Measurements from ENCODE around the gene KCNQ1. TPM values are rescaled to one million over a fixed set of nuclear protein-coding genes. Genes with fewer than 3 reads are reported as not detected.

Gene KCNQ1
- polyA plus RNA-seq, 3 donors = 11.5 to 13.4 (median 12.7) TPM

GRCh38 chr11:2897048-2897447, 452.2 kb downstream of the KCNQ1 start:
- no peak for DNase-seq

DNA sequence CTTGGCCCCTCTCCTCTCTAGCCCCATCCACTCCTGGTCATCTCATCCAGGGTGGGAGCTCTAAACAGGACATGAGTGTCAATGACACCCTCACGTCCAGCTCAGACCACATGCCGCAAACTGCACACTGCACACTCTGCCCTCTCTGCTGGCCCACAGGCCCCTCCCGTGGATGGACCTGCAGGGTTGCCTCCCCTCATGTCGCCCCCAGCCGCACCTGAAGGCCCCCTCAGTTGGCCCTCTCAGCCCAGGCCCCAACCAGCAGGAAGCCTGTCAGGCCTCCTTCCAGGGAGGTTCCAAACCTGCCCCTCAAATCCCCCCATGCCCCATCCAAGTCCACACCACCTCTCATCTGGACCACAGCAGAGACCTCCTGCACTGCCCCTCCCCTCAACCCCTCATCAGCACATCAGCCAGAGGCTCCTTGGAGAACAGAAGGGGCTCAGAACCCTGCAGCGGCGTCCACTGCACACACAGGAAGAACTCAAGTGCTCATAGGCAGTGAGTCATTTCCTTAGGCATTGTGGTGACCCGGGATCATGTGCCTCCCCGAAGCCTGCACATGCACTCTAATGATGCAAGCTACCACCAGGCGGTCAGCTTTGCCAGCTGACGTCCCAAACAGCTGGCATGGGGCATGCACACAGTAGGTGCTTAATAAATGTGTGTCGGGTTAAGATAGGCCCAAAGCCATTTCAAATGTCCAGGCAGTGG, 453.7 kb downstream of the KCNQ1 start:
- DNase-seq = no peak

Other genes starting within 250 kb of the KCNQ1 start
- 1 to 10 TPM; 3.1 to 4.7 (median 3.8) TPM for gene ASCL2, start 174.4 kb upstream of the KCNQ1 start, polyA plus RNA-seq (ENCODE audit: insufficient read length in 3 of 3)
- under 1 TPM; 0.75 to 0.99 (median 0.91) TPM for gene C11orf21, start 143.1 kb upstream of the KCNQ1 start, polyA plus RNA-seq (ENCODE audit: insufficient read length in 3 of 3)
- gene TSPAN32, start 143.0 kb upstream of the KCNQ1 start, polyA plus RNA-seq (ENCODE audit: insufficient read length in 3 of 3) = 1 to 10 TPM; 1.7 to 2.8 (median 1.9) TPM
- 100 to 1,000 TPM; 534 to 608 (median 573) TPM for gene CD81, start 67.7 kb upstream of the KCNQ1 start, polyA plus RNA-seq (ENCODE audit: insufficient read length in 3 of 3)
- gene TSSC4, start 44.3 kb upstream of the KCNQ1 start, polyA plus RNA-seq (ENCODE audit: insufficient read length in 3 of 3) = 10 to 100 TPM; 40.1 to 55.8 (median 49.4) TPM
- 1 to 10 TPM; 3.6 to 4.0 (median 3.8) TPM for gene TRPM5, start 494 bp upstream of the KCNQ1 start, polyA plus RNA-seq (ENCODE audit: insufficient read length in 3 of 3)